NCI-H1048 (cell line): Measurements from ENCODE around the gene ELL2.
"Not testable (repeated sequence)": the region's sequence is repeated elsewhere in the genome, so short reads cannot be mapped to it uniquely, and the experiment has no call there.

ENCODE experiments used
- DNase-seq: peaks from one replicate; lab custom pipeline; 2025; lab: John Stamatoyannopoulos, UW

Gene ELL2

GRCh38 chr5:95859661-95860060, 102.0 kb downstream of the ELL2 start:
- DNase-seq: no peak

GRCh38 chr5:95858661-95859595, 102.7 kb downstream of the ELL2 start:
- DNase-seq: peak; percentile 38

GRCh38 chr5:95858023-95858461, 103.6 kb downstream of the ELL2 start:
- DNase-seq: no peak

- DNase-seq: no peak
These were observed 104.3 kb downstream of the ELL2 start for GRCh38 chr5:95857185-95857945.

GRCh38 chr5:95856501-95856981, 105.1 kb downstream of the ELL2 start:
- no peak for DNase-seq

GRCh38 chr5:95853490-95853889, 108.2 kb downstream of the ELL2 start:
- no peak for DNase-seq

GRCh38 chr5:95852567-95852966, 109.1 kb downstream of the ELL2 start:
- DNase-seq: no peak

GRCh38 chr5:95851141-95851540, 110.5 kb downstream of the ELL2 start:
- DNase-seq: not testable (repeated sequence)

- no peak for DNase-seq
These were observed 111.2 kb downstream of the ELL2 start for GRCh38 chr5:95850391-95850894.

GRCh38 chr5:95848701-95849100, 113.0 kb downstream of the ELL2 start:
- DNase-seq: no peak

GRCh38 chr5:95847261-95847592, 114.4 kb downstream of the ELL2 start:
- no peak for DNase-seq

GRCh38 chr5:95846554-95847260, 114.9 kb downstream of the ELL2 start:
- peak; percentile 34 for DNase-seq

- no peak for DNase-seq
These were observed 116.3 kb downstream of the ELL2 start for GRCh38 chr5:95845391-95845790.

GRCh38 chr5:95843733-95844223, 117.9 kb downstream of the ELL2 start:
- no peak for DNase-seq

GRCh38 chr5:95842854-95843544, 118.7 kb downstream of the ELL2 start:
- no peak for DNase-seq

- no peak for DNase-seq
These were observed 119.5 kb downstream of the ELL2 start for GRCh38 chr5:95841914-95842812.

GRCh38 chr5:95840956-95841705, 120.5 kb downstream of the ELL2 start:
- no peak for DNase-seq

- DNase-seq: no peak
These were observed 122.0 kb downstream of the ELL2 start for GRCh38 chr5:95839658-95840057.

GRCh38 chr5:95838556-95838955, 123.1 kb downstream of the ELL2 start:
- no peak for DNase-seq
